GM21529 (cell line): ENCODE data around the gene TMEM106A.
"Not testable (repeated sequence)": the region's sequence is repeated elsewhere in the genome, so short reads cannot be mapped to it uniquely, and the experiment has no call there.

Experiments used
- ATAC-seq: cut with Tn5 transposase; IDR thresholded peaks from one replicate; pipeline ENCODE4 v1.9.1; 2021; ENCODE audit not compliant: unreplicated experiment

The TMEM106A gene

GRCh38 chr17:43211480-43212402 lies at the start of gene TMEM106A:
Gene TMEM106A (plus strand): TSS chr17:43211875. CDS start chr17:43213042, 1,167 bp downstream.
- ATAC-seq = peak; percentile 71

GRCh38 chr17:43165971-43166370 lies 45.7 kb upstream of the TMEM106A start:
- not testable (repeated sequence) for ATAC-seq

- ATAC-seq = peak; percentile 13
Observed at GRCh38 chr17:43169561-43170139, 42.0 kb upstream of the TMEM106A start.

GRCh38 chr17:43170140-43170765 lies 41.4 kb upstream of the TMEM106A start:
- ATAC-seq = peak; percentile 68

- ATAC-seq = peak; percentile 72
Observed at GRCh38 chr17:43170766-43171585, 40.7 kb upstream of the TMEM106A start, which contains the start of gene NBR1. Gene NBR1 (plus strand): TSS chr17:43171214. CDS start chr17:43175800, 4,586 bp downstream.

GRCh38 chr17:43171586-43172487 lies 39.8 kb upstream of the TMEM106A start:
- ATAC-seq = no peak

GRCh38 chr17:43175213-43176118 lies 36.2 kb upstream of the TMEM106A start:
- no peak for ATAC-seq

GRCh38 chr17:43176119-43176570 lies 35.5 kb upstream of the TMEM106A start:
- ATAC-seq = no peak

- no peak for ATAC-seq
Observed at GRCh38 chr17:43183921-43184320, 27.8 kb upstream of the TMEM106A start.

GRCh38 chr17:43186656-43187055 lies 25.0 kb upstream of the TMEM106A start:
- not testable (repeated sequence) for ATAC-seq

- no peak for ATAC-seq
Observed at GRCh38 chr17:43193251-43193650, 18.4 kb upstream of the TMEM106A start.

GRCh38 chr17:43199633-43200032 lies 12.0 kb upstream of the TMEM106A start:
- ATAC-seq = no peak

GRCh38 chr17:43200127-43200526 lies 11.5 kb upstream of the TMEM106A start:
- no peak for ATAC-seq

GRCh38 chr17:43203013-43203412 lies 8.7 kb upstream of the TMEM106A start:
- not testable (repeated sequence) for ATAC-seq

GRCh38 chr17:43210576-43210975 lies 1.1 kb upstream of the TMEM106A start:
- ATAC-seq = no peak

- no peak for ATAC-seq
Observed at GRCh38 chr17:43211123-43211479, 574 bp upstream of the TMEM106A start.

GRCh38 chr17:43212641-43213490 lies 1.2 kb downstream of the TMEM106A start:
- no peak for ATAC-seq

- no peak for ATAC-seq
Observed at GRCh38 chr17:43213545-43213944, 1.9 kb downstream of the TMEM106A start.
